Retinal pigment epithelial cell (primary cell): Measurements from ENCODE around the gene KIF17.

Experiments used
- DNase-seq: peaks from one replicate; pipeline ENCODE4 v3.0.0-alpha.2; 2010; ENCODE audit warnings: low read depth
- H3K4me3 ChIP-seq: 2 replicates; pipeline ENCODE4 v1.5.1; 2011; ENCODE audit warnings: mild to moderate bottlenecking, low read length, control low read depth, moderate library complexity
- TF ChIP-seq, protein P1 (sequence below): conservative IDR thresholded peaks from 2 replicates; pipeline ENCODE4 v1.5.1; 2011; ENCODE audit warnings: low read depth, low read length, control low read depth, inconsistent platforms

The KIF17 gene

DNA sequence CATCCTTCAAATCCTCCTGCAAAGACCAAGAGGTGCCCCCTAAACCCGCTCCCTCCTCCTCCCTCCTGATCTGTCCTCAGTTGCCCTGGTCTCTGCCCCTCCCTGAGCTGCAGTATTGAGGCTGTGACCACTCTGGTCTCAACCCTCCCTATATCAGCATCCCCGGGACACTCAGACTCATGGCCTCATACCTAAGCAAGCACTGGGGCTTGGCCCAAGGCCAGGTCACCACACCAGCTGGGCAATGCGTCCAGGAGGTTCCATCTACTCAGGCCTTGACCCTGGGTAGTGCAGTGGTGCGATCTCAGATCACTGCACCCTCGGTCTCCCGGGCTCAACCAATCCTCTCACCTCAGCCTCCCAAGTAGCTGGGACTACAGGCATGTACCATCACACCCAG lies 9.8 kb downstream of the KIF17 start:
- no peak overlapping the region for H3K4me3 ChIP-seq
- TF ChIP-seq, protein P1, sequence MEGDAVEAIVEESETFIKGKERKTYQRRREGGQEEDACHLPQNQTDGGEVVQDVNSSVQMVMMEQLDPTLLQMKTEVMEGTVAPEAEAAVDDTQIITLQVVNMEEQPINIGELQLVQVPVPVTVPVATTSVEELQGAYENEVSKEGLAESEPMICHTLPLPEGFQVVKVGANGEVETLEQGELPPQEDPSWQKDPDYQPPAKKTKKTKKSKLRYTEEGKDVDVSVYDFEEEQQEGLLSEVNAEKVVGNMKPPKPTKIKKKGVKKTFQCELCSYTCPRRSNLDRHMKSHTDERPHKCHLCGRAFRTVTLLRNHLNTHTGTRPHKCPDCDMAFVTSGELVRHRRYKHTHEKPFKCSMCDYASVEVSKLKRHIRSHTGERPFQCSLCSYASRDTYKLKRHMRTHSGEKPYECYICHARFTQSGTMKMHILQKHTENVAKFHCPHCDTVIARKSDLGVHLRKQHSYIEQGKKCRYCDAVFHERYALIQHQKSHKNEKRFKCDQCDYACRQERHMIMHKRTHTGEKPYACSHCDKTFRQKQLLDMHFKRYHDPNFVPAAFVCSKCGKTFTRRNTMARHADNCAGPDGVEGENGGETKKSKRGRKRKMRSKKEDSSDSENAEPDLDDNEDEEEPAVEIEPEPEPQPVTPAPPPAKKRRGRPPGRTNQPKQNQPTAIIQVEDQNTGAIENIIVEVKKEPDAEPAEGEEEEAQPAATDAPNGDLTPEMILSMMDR: no peak
- no peak for DNase-seq

DNA sequence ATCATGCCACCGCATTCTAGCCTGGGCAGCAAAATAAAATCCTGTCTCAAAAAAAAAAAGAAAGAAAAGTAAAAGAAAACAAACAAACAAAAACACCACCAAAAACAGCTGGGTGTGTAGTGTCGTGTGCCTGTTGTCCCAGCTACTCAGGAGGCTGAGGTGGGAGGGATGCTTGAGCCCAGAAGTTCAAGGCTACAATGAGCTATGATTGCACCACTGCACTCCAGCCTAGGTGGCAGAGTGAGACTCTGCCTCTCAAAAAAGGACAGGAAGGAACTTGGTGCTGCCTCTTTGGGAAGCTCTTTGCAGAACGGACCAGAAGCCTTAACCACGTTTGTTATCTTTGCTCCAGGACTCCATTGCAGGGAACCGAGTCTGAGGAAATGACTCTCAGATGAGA lies 11.0 kb downstream of the KIF17 start:
- no peak for DNase-seq
- TF ChIP-seq, protein P1: no peak
- H3K4me3 ChIP-seq: no peak overlapping the region

DNA sequence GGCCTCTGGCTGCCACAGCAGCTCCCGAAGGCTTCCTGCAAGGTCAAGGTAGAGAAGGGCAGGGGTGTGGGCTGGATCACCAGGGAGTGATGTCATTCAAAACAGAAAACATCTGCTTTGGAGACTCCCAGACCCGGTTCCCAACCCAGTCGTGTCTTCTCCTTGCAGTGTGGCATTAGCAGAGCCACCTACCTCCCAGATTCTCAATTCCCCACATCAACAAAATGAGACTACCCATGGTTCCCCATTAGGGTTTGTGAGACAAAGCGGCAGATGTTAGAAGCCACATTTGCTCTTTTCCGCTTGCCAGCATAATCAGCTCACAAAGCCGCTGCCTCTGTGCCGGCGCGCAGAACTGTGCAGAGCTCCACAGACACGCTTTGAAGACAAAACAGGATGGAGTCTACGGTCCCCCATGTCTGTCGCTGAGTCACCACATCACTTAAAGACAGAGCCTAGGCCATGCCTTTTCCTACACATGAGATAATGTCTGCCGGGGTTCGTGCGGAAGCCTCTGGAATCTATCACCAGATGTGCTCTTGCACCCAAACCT lies 12.5 kb downstream of the KIF17 start:
- H3K4me3 ChIP-seq: no peak overlapping the region
- no peak for DNase-seq
- TF ChIP-seq, protein P1: no peak

GRCh38 chr1:20704390-20705202 lies 13.2 kb downstream of the KIF17 start:
- no peak for DNase-seq
- TF ChIP-seq, protein P1: no peak
- no peak overlapping the region for H3K4me3 ChIP-seq

- no peak overlapping the region for H3K4me3 ChIP-seq
- TF ChIP-seq, protein P1: no peak
- DNase-seq: no peak
Measured at GRCh38 chr1:20703124-20703756, 14.6 kb downstream of the KIF17 start.

GRCh38 chr1:20702416-20702815 lies 15.4 kb downstream of the KIF17 start:
- DNase-seq: no peak
- TF ChIP-seq, protein P1: peak; percentile 57
- no peak overlapping the region for H3K4me3 ChIP-seq
